ENCODE measurements around the gene PDGFA. TPM values are rescaled to one million over a fixed set of nuclear protein-coding genes. Genes with fewer than 3 reads are reported as not detected.

The PDGFA gene
- total RNA-seq, 2 experiments from 2014 or later: 3.3 to 4.1 TPM

- Mint-ChIP-seq H3K27ac (no peak overlapping the region), H3K4me3 (no peak overlapping the region), H3K9me3 (no peaks in the 10 kb centered on the region), H3K27me3 (peaks cover 16% of the 10 kb centered on the region), H3K4me1 (no peaks in the 10 kb centered on the region), H3K36me3 (no peaks in the 10 kb centered on the region)
- no peak for DNase-seq
These were observed 9.5 kb downstream of the PDGFA start for GRCh38 chr7:510131-510481.

GRCh38 chr7:509426-510130 is 10.1 kb downstream of the PDGFA start:
- H3K27ac Mint-ChIP-seq: no peak overlapping the region
- no peak overlapping the region for H3K4me3 Mint-ChIP-seq
- no peaks in the 10 kb centered on the region for H3K4me1 Mint-ChIP-seq
- no peaks in the 10 kb centered on the region for H3K9me3 Mint-ChIP-seq
- H3K27me3 Mint-ChIP-seq: peaks cover 11% of the 10 kb centered on the region
- H3K36me3 Mint-ChIP-seq: no peaks in the 10 kb centered on the region
- DNase-seq: no peak

DNA sequence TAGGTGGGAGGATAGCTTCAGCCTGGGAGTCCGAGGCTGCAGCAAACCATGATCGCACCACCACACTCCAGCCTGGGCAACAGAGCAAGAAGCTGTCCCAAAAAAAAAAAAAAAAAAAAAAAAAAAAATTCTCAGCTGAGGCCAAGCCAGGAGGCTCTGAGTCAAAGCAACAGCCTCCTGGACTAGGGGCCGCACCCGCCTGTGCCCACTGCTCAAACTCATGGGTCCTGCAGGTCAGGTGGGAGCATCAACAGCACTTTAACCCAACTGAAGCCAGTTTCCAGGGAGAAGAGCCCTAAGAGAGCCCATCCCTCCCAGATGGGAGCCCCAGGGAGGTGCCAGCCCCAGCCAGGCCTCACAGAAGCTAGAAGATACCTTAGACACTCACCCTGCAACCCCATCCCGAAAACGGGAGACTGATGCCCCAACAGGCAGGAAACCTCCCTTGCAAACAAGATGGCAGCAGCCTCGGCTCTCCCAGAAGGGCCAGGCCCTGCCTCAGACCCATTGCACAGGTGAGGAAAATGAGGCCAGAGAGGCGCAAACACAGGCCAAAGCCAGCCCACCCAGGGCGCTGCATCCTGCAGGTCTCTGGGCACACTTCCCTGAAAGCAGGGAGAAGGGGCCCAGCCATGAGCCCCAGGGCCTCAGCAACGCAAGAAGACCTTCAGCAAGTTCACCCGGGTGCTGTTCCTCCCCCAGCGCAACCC is 11.0 kb downstream of the PDGFA start:
- no peak overlapping the region for H3K4me3 Mint-ChIP-seq
- H3K4me1 Mint-ChIP-seq: no peaks in the 10 kb centered on the region
- peaks cover 1% of the 10 kb centered on the region for H3K27me3 Mint-ChIP-seq
- H3K9me3 Mint-ChIP-seq: no peaks in the 10 kb centered on the region
- DNase-seq: no peak
- H3K27ac Mint-ChIP-seq: no peak overlapping the region
- H3K36me3 Mint-ChIP-seq: no peaks in the 10 kb centered on the region

DNA sequence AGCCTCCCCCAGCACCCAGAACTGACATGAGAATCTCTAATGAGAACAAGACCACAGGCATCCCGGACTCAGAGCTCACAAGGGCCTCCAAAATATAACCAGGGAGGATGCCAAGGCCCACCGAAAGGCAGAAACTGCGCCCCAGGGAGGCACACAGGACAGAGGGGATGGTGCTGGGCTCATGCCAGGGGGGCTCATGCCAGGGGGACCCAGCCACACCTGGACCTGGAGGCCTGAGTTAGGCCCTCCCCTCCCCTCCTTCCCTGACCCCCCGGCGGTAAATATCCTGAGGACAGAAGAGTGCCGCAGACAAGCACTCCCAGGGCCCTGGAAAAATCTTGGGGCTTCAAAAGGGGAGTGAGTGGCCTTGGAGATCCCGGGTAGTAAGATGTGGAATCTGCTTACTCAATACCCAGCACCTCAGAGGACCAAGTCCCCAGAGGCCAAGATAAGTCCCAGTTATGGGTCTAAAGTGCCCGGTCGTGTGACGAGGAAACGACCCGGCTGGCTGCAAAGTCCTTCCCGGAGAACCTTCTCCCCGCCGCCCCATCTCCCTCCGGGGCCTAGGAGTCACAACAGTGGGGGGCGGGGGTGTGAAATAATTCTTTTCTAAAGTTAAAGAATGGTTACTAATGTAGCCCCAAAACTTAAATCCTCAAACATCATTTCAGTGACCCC is 11.9 kb downstream of the PDGFA start:
- Mint-ChIP-seq H3K27me3 (no peaks in the 10 kb centered on the region), H3K9me3 (no peaks in the 10 kb centered on the region), H3K4me1 (no peaks in the 10 kb centered on the region), H3K4me3 (no peak overlapping the region), H3K27ac (no peak overlapping the region), H3K36me3 (no peaks in the 10 kb centered on the region)
- no peak for DNase-seq

- Mint-ChIP-seq H3K4me1 (no peaks in the 10 kb centered on the region), H3K4me3 (no peak overlapping the region), H3K36me3 (no peaks in the 10 kb centered on the region), H3K9me3 (no peaks in the 10 kb centered on the region), H3K27me3 (no peaks in the 10 kb centered on the region), H3K27ac (no peak overlapping the region)
- DNase-seq: no peak
These were observed 12.6 kb downstream of the PDGFA start for GRCh38 chr7:506921-507622.

DNA sequence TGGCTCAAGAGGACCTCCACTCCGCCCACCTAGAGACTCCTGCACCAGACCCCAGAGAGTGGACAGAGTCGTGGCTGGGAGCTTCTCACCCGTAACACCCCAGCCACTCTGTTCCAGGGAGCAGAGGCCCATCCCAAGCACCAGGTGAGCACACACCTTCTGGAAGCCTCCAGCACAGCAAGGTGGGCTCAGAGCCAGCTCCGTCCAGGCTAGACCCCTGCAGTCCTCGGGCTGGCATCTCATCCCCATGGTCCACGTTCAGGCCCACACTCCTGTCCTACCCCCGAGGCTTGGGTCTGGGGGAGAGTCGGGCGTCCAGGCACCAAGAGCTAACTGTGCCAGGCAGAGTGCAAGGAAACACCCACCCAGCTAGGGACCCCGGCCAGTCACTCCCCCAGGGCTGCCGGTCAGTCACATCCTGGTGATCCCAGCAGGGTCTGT is 13.2 kb downstream of the PDGFA start:
- no peak overlapping the region for H3K4me3 Mint-ChIP-seq
- DNase-seq: no peak
- no peaks in the 10 kb centered on the region for H3K4me1 Mint-ChIP-seq
- H3K27me3 Mint-ChIP-seq: no peaks in the 10 kb centered on the region
- no peaks in the 10 kb centered on the region for H3K36me3 Mint-ChIP-seq
- H3K27ac Mint-ChIP-seq: no peak overlapping the region
- H3K9me3 Mint-ChIP-seq: no peaks in the 10 kb centered on the region

GRCh38 chr7:505171-505570 is 14.5 kb downstream of the PDGFA start:
- Mint-ChIP-seq H3K36me3 (no peaks in the 10 kb centered on the region), H3K27ac (no peak overlapping the region), H3K4me3 (no peak overlapping the region)

DNA sequence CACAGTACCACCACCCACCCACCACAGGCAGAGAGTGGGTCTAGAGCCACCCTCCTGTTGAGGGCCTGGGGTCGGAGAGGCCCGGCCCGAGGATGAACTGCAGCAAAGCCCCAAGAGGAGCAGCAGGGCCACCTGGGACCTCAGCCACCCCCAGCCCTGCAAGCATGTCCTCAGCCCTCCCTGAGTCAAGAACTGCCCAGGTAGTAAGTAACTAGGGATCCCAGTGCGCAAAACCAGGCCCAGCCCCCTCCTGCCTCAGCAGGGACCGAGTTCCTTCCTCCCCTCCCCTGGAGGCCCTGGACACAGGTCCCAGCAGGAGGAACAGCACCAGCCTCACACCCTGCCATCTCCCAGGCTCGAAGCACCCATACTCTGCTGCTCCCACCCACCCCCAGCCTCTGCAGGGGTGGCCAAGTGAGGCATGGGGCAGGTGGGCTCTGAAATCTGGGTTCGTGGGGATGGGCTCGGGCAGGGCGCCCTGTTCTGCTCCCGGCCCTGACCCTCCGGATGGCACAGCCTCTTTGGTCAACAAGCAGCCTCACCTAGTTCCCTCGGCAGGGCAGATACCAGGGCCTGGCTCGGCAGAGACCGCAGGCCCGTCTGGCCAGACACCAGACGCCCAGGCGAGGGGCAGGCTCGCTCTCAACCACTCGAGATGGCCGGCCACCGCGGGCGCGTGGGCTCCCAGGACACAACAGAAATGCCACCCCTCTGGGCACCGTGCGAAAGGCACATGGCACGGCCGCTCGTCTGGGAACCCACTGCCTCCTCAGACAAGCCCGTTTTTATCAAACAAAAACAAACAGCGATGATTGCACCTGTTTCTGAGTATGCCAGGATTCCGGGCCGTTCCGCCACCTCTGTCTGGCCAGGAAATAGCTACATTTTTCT is 15.2 kb downstream of the PDGFA start:
- no peak for DNase-seq
- H3K4me1 Mint-ChIP-seq: no peaks in the 10 kb centered on the region
- no peaks in the 10 kb centered on the region for H3K9me3 Mint-ChIP-seq
- H3K36me3 Mint-ChIP-seq: no peaks in the 10 kb centered on the region
- H3K4me3 Mint-ChIP-seq: no peak overlapping the region
- no peaks in the 10 kb centered on the region for H3K27me3 Mint-ChIP-seq
- H3K27ac Mint-ChIP-seq: no peak overlapping the region

More at GRCh38 chr7:505171-505570, 14.5 kb downstream of the PDGFA start:
- no peak for DNase-seq
- Mint-ChIP-seq H3K9me3 (no peaks in the 10 kb centered on the region), H3K27me3 (no peaks in the 10 kb centered on the region), H3K4me1 (no peaks in the 10 kb centered on the region)

GRCh38 chr7:503575-504111 is 16.0 kb downstream of the PDGFA start:
- no peaks in the 10 kb centered on the region for H3K36me3 Mint-ChIP-seq
- H3K27me3 Mint-ChIP-seq: no peaks in the 10 kb centered on the region
- no peaks in the 10 kb centered on the region for H3K9me3 Mint-ChIP-seq
- no peak overlapping the region for H3K27ac Mint-ChIP-seq
- no peak overlapping the region for H3K4me3 Mint-ChIP-seq
- H3K4me1 Mint-ChIP-seq: no peaks in the 10 kb centered on the region
- DNase-seq: no peak

DNA sequence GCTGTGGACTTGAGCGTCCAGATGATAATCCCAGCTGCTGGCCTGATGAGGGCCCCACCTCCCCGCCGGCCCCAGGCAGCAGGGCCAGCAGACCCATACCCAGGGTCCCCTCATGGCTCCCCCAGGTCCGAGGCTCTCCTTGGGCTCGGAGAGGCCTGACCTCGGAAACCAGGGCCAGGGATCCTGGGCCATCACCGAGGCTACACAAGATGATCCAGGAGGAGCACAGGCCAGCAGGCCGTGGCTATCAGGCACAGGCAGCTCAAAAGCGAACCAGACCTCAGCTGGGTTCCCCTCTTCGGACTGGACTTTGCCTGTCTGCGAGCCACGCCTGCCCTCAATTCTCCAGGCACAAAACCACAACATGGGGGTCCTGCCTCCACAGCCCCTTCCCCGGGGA is 17.4 kb downstream of the PDGFA start:
- Mint-ChIP-seq H3K36me3 (peaks cover 2% of the 10 kb centered on the region), H3K27me3 (no peaks in the 10 kb centered on the region), H3K4me1 (peaks cover 5% of the 10 kb centered on the region), H3K4me3 (no peak overlapping the region), H3K9me3 (no peaks in the 10 kb centered on the region), H3K27ac (no peak overlapping the region)
- no peak for DNase-seq

GRCh38 chr7:501526-501925 is 18.1 kb downstream of the PDGFA start:
- Mint-ChIP-seq H3K4me1 (peaks cover 5% of the 10 kb centered on the region), H3K4me3 (no peak overlapping the region), H3K36me3 (peaks cover 2% of the 10 kb centered on the region), H3K27me3 (no peaks in the 10 kb centered on the region), H3K27ac (no peak overlapping the region), H3K9me3 (no peaks in the 10 kb centered on the region)
- DNase-seq: no peak

- Mint-ChIP-seq H3K36me3 (peaks cover 2% of the 10 kb centered on the region), H3K27me3 (no peaks in the 10 kb centered on the region), H3K4me1 (peaks cover 5% of the 10 kb centered on the region), H3K9me3 (no peaks in the 10 kb centered on the region), H3K4me3 (no peak overlapping the region), H3K27ac (no peak overlapping the region)
- DNase-seq: no peak
These were observed 18.9 kb downstream of the PDGFA start for GRCh38 chr7:500521-501420.

GRCh38 chr7:499853-500485 is 19.7 kb downstream of the PDGFA start:
- H3K27me3 Mint-ChIP-seq: no peaks in the 10 kb centered on the region
- H3K9me3 Mint-ChIP-seq: no peaks in the 10 kb centered on the region
- H3K4me3 Mint-ChIP-seq: no peak overlapping the region
- H3K4me1 Mint-ChIP-seq: peaks cover 5% of the 10 kb centered on the region
- no peak for DNase-seq
- H3K36me3 Mint-ChIP-seq: peaks cover 2% of the 10 kb centered on the region
- no peak overlapping the region for H3K27ac Mint-ChIP-seq
